GM12891 (cell line): ENCODE results near the gene GRAMD2B.
"Not testable (repeated sequence)": the region's sequence is repeated elsewhere in the genome, so short reads cannot be mapped to it uniquely, and the experiment has no call there.

Experiments used
- DNase-seq: peaks from one replicate; pipeline ENCODE4 v3.0.0; 2011; ENCODE audit warnings: low spot score; ENCODE audit not compliant: insufficient read length
- FAIRE-seq: peaks from 2 replicates; lab custom pipeline; 2011; peaks lifted over from hg19 to GRCh38; lab: Jason Lieb, UNC
- PAX5 ChIP-seq: IDR thresholded peaks from 2 replicates; pipeline ENCODE4 v1.6.1; 2011; ENCODE audit warnings: low read length, moderate library complexity, mild to moderate bottlenecking; ENCODE audit not compliant: insufficient read depth, severe bottlenecking
- POLR2A ChIP-seq: IDR thresholded peaks from 2 replicates; pipeline ENCODE4 v1.6.1; 2011; ENCODE audit warnings: low read depth, low read length, control low read depth
- POLR2AphosphoS5 ChIP-seq: IDR thresholded peaks from 2 replicates; pipeline ENCODE4 v1.6.1; 2011; ENCODE audit warnings: low read depth, low read length, control low read depth
- POU2F2 ChIP-seq: IDR thresholded peaks from 2 replicates; pipeline ENCODE4 v1.6.1; 2011; ENCODE audit warnings: low read depth, mild to moderate bottlenecking, control low read depth, low read length, moderate library complexity
- SPI1 ChIP-seq: IDR thresholded peaks from 2 replicates; pipeline ENCODE4 v1.6.1; 2011; ENCODE audit warnings: low read depth, low read length, control low read depth
- TAF1 ChIP-seq: IDR thresholded peaks from 2 replicates; pipeline ENCODE4 v1.6.1; 2011; ENCODE audit warnings: low read depth, low read length, control low read depth

The GRAMD2B gene

GRCh38 chr5:126514558-126515141 lies 91.4 kb downstream of the GRAMD2B start:
- DNase-seq, result no peak
- FAIRE-seq, result no peak
- no peak for TF ChIP-seq POLR2A
- TF ChIP-seq POU2F2, result no peak
- no peak for TF ChIP-seq PAX5
- TF ChIP-seq POLR2AphosphoS5, result no peak
- TF ChIP-seq TAF1, result no peak
- TF ChIP-seq SPI1, result no peak

- no peak for TF ChIP-seq TAF1
- TF ChIP-seq SPI1, result no peak
- no peak for TF ChIP-seq POLR2AphosphoS5
- no peak for TF ChIP-seq POU2F2
- TF ChIP-seq PAX5, result no peak
- TF ChIP-seq POLR2A, result no peak
- FAIRE-seq (no peak), DNase-seq (no peak)
Observed at GRCh38 chr5:126515337-126515736, 92.1 kb downstream of the GRAMD2B start.

GRCh38 chr5:126516133-126516532 lies 92.9 kb downstream of the GRAMD2B start:
- TF ChIP-seq TAF1 (no peak), SPI1 (no peak), POU2F2 (no peak), POLR2AphosphoS5 (no peak), POLR2A (no peak), PAX5 (no peak)
- FAIRE-seq (no peak), DNase-seq (no peak)

GRCh38 chr5:126516852-126517251 lies 93.6 kb downstream of the GRAMD2B start:
- DNase-seq (no peak), FAIRE-seq (no peak)
- TF ChIP-seq SPI1 (no peak), POLR2AphosphoS5 (no peak), POU2F2 (no peak)

- not testable (repeated sequence) for FAIRE-seq, DNase-seq
Observed at GRCh38 chr5:126519223-126519622, 96.0 kb downstream of the GRAMD2B start.

- FAIRE-seq, result no peak
- DNase-seq, result no peak
- TF ChIP-seq SPI1, result no peak
- no peak for TF ChIP-seq POLR2A
- TF ChIP-seq POLR2AphosphoS5, result no peak
- TF ChIP-seq TAF1, result no peak
- TF ChIP-seq PAX5, result no peak
- TF ChIP-seq POU2F2, result no peak
Observed at GRCh38 chr5:126519637-126520592, 96.7 kb downstream of the GRAMD2B start.

- DNase-seq (no peak), FAIRE-seq (no peak)
- no peak for TF ChIP-seq TAF1
- TF ChIP-seq POU2F2, result no peak
- no peak for TF ChIP-seq POLR2AphosphoS5
- no peak for TF ChIP-seq SPI1
- TF ChIP-seq PAX5, result no peak
- no peak for TF ChIP-seq POLR2A
Observed at GRCh38 chr5:126520593-126520953, 97.4 kb downstream of the GRAMD2B start.

GRCh38 chr5:126521130-126521529 lies 97.9 kb downstream of the GRAMD2B start:
- DNase-seq (no peak), FAIRE-seq (no peak)
- TF ChIP-seq POLR2A (no peak), POU2F2 (no peak), TAF1 (no peak), POLR2AphosphoS5 (no peak), PAX5 (no peak), SPI1 (no peak)

GRCh38 chr5:126523818-126524510 lies 100.8 kb downstream of the GRAMD2B start:
- TF ChIP-seq TAF1 (no peak), PAX5 (no peak), POLR2A (no peak), SPI1 (no peak), POLR2AphosphoS5 (no peak), POU2F2 (no peak)
- DNase-seq (no peak), FAIRE-seq (no peak)

GRCh38 chr5:126525630-126526245 lies 102.5 kb downstream of the GRAMD2B start:
- FAIRE-seq (no peak), DNase-seq (no peak)
- TF ChIP-seq POLR2AphosphoS5 (no peak), POLR2A (no peak)
